Stimulated activated CD8-positive, alpha-beta memory T cell treated with anti-CD3 and anti-CD28 coated beads, Interleukin-12 subunit alpha, Interleukin-12 subunit beta, amount 100 ng/mL, for 4 hours (primary cell): ENCODE results near the gene FBXL3.
"Not testable (repeated sequence)": the region's sequence is repeated elsewhere in the genome, so short reads cannot be mapped to it uniquely, and the experiment has no call there.

ENCODE experiments used
- DNase-seq: peaks from one replicate; pipeline ENCODE4 v3.0.0-alpha.2; 2020; ENCODE audit warnings: low read depth

Gene FBXL3

DNA sequence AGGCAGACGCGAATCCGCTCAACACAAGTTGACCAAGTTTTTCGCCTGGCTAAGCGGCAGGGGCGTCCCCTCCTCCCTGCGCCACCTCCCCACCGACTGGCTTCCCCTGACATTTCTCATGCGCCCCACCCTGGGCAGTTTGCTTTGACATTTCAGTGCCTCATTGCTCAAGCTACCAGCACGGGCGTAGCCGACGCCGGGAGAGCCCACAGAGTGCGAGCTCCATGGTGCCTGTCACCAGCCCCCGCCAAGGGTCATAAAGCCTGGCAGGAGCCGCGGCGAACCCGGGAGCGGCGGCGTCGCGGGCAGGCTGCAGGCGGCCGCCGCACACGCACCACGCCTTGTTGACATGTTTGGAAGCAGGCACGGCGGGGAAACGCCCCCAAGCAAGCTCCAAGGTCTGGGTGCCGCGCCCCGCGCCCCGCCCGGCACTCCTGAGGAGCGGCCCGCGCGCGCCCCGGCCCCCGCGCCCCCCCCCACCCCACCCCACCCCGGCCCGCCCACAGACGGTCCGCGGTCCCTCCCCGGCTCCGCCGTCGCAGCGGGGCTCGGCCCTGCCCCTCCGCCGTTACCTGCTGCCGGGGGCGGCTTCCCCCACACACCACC lies 601 bp downstream of the FBXL3 start:
- peak; percentile 56 for DNase-seq

DNA sequence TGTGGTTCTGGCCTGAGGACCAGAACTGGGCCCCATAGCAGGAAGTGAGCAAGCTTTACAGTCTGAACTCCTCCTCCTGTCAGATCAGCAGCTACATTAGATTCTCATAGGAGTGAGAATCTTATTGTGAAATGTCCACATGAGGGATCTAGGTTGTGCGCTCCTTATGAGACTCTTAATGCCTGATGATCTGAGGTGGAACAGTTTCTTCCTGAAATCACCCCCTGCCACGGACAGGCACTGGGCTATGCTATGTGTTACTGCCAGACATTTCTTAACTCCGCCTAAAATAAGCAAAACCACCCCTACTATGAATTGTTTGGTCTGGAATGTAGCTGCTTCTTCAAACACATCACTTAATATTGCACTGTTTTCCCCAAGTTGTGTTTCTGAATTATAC lies 4.6 kb downstream of the FBXL3 start:
- DNase-seq = no peak

DNA sequence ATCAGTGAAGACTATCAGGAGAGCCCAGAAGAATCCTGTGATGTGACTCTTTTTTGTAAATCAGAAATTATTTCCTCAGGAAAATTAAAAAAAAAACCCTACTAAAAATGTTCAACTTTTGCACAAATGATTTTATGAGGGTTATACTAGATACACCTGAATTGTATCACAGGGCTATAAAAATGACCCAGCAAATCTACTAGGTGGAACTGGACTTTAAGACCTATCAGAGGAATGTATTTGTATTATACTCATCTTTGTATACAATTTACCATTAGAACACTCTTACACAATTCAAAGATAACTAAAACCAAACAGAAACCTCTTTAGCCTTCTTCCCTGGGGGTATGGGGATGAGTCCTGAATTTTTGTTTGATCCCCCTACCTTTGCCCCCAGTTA lies 7.2 kb downstream of the FBXL3 start:
- DNase-seq = no peak

DNA sequence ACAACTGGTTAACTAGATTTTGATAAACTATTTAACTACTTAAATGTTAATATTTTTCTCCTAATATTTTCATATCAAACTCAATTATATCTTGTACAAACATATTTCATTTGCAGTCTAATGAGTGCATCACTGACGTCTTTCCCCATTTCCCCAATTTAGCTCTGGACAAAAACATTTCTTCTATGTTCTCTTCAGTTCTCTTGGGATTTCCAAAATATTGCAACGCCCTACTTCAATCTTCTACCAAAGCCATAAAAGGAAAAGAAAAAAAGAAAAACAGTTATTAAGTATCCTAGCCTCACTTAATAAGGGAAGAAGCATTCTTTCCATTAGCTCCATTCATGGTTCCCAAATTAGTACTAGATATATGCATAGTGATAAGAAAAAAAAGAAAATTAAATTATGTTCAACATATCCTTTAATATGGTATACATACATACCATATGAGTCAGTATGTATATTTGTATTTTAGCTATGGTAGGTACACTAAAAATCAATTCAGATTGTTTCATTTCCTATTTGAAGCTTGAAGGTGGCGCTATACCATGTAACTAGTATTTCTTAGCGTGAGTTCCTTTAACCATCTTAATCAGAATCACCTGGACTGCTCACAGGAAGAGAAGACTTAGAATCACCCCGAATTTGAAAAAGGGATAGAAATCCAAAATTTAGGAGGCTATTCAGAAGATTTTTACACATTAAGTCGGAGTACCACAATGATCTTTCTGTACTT lies 9.9 kb downstream of the FBXL3 start:
- DNase-seq = no peak

DNA sequence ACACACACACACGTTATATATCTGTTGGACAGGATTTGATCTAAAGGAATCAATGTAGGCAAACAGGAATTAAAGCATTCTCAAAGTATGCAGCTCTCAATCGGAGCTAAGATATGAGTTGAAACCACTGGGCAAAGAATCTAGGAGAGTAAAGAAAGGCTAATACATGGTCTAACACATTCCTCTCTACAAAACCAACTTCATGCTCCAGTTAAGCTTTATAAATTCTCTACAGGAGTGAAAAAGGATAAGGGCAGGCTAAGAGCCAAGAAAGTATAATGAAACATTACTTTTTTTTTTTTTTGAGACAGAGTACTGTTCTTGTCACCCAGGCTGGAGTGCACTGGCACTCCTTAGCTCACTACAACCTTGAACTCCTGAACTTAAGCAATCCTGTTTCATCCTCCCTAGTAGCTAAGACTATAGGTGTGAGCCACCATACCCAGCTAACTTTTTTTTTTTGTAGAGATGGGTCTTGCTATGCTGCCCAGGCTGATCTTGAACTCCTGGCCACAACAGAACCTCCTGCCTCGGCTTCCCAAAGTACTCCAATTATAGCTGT lies 10.6 kb downstream of the FBXL3 start:
- no peak for DNase-seq

DNA sequence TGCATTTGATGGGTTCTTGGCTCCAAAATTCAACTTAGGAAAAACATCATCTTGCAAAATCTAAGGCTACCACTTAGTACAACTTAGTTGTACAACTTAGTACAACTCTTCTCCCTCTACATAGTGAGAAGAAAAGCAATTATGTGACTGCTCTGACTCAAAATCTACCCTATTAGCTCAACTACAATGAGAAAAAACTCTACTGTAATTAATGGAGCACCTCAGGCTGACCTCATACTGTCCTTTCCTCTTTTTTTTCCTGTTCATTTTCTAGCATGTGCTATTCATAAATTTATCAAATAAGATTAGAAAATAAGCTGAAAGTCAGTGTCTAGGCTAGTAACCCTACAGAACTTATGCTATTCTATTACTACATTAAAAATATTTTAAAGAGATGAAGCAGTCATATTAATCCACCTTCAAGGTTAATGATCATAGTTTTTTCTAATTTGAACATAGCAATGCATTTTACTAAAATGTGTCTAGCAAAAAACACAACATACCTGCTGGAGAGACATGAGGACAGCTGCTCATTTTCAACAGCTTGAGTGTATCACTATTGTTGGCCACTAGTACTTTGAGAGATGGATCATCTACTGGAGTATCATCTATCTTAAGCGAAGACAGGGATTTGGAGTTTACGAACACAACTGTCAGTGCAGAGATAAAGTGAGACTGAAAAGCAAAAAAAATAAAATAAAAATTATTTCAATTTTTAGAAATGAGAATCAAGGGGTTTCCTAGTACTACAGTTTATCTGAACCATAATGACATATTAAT lies 11.9 kb downstream of the FBXL3 start:
- no peak for DNase-seq

DNA sequence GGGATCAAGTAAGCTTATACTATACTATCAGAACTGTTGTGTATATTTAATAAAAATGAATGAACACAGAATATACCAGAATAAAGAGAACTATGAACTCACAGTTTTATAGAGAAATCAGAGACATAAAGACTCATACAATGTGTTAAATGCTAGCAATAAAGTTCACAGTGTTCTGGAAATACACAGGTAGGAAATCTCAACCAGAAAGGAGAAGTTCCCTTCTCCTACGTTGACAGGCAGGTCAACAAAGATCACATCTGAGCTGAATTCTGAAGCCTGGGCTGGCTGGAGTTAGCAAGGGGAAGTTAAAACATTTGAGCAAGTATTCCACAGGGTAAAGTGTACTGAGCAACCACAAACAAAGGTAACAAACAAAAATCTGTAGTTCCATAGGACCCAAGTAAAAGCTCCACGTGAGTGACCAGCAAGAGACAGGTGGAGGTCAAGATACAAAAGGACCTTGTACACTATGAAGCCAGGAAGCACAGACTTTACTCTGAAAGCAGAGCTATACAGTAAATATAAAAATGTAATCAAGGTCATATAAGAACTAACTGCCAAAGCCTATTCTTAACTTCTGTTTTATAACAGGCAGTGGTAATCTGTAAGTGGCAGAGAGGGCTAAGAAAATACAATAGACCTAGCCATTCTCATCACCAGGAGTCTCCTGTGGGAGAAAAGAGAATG lies 13.0 kb downstream of the FBXL3 start:
- DNase-seq = no peak

DNA sequence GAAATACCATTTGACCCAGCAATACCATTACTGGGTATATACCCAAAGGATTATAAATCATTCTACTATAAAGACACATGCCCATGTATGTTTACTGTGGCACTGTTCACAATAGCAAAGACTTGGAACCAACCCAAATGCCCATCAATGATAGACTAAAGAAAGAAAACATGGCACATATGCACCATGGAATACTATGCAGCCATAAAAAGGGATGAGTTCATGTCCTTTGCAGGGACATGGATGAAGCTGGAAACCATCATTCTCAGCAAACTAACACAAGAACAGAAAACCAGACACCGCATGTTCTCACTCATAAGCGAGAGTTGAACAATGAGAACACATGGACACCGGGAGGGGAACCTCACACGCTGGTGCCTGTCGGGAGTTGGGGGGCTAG lies 17.2 kb downstream of the FBXL3 start:
- not testable (repeated sequence) for DNase-seq

DNA sequence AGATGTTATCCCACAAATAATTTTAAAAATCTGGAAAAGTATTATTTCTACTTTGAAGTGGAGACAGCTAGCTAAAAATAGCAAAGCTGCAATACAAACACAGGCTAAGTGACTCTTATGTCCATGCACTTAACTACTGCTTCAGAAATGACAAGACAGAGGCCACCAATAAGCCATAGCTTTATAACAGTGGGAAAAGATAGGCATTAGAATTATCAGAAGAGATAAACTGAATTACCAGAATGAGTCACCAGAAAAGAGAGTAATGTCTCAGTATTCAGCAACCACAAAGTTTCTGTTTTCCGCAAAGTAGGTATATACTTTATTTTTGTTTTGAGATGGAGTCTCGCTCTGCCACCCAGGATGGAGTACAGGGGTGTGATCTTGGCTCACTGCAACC lies 17.9 kb downstream of the FBXL3 start:
- DNase-seq = no peak

DNA sequence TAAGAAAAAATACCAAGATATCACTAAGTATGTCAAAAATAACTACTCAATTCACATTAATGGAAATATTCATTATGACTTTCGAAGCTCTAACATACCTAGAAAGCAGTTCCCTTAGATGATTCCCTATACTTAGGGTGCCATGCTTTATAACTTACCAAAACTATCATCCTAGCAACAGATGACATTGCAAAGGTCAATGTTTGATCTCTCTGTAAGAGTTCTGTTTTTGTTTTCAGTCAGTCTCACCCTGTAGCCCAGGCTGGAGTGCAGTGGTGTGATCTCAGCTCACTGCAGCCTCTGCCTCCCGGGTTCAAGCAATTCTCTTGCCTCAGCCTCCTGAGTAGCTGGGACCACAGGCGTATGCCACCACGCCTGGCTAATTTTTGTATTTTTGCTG lies 18.6 kb downstream of the FBXL3 start:
- not testable (repeated sequence) for DNase-seq

DNA sequence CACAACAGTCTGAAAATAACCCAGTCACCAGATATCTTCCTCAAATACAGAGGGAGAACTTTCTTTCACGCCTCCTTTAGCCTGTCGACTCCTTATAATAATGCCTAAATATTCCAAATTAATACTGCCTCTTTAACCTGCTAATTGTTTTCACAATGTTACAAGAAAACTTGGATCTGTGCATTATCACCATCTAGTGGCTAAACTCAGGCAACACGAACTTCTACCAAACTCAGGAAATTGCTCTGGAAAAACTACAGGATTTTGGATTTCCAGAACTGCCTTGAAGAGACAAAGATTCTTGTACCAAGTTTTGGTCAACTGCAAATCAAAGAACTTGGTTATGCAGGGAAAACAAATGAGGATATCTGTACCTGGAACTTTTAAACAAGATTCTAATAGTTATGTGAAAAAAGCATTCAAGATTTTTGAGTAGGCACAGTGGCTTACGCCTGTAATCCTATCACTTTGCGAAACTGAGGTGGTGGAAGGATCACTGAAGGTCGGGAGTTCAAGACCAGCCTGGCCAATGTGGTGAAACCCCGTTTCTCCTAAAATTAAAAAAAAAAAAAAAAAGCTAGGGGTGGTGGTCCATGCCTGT lies 24.3 kb downstream of the FBXL3 start:
- DNase-seq = no peak

DNA sequence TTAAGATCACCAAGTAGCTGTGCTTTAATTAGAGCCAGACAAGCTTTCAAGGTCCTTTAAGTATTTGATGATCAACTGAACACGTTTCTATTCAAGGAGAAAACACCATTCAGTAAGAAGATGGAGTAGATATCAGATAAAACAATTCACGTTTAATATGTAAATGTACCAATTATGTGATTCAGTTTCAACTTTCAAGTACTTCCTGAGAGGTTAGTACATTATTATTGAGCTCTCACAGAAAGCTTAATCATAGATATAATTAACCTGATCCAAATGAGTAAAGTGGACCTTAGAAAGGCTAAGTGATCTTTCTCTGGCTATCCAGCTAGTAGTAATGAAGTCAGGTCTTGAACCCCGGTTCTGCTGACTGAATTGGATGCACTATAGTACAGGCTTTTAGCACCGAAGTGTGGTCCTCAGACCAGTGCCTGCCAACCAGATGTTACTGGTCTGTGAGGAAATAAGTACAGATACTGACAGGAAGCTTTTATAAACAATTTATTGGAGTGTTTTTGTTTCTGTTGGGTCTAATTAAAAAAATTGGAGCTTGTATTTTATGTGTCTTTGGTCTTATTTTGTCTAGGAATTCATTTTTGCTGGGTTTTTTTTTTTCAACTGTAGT lies 24.9 kb downstream of the FBXL3 start:
- DNase-seq = no peak

DNA sequence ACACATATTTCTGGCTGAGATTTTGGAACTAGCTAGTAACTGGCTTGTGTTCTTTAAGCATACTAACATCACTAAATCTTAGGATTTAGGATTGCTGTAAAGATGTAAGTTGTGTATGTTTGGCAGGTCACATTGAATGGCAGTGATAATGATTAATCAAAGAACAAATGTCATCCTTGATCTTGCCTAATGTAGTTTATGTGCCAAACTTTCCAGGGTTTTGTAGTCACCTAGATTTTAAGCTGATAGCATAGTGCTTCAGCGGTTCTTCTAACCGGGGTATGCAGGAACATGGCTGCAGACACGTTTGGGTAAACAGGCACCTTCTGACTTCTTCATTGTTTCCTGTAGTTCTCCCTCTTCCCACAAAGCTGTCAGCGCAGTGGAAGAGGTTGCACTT lies 25.4 kb downstream of the FBXL3 start:
- DNase-seq = no peak

DNA sequence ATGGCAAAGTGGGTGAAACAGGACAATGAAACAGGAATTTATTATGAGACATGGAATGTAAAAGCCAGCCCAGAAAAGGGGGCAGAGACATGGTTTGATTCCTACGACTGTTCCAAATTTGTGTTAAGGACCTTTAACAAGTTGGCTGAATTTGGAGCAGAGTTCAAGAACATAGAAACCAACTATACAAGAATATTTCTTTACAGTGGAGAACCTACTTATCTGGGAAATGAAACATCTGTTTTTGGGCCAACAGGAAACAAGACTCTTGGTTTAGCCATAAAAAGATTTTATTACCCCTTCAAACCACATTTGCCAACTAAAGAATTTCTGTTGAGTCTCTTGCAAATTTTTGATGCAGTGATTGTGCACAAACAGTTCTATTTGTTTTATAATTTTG lies 26.5 kb downstream of the FBXL3 start:
- DNase-seq = no peak

DNA sequence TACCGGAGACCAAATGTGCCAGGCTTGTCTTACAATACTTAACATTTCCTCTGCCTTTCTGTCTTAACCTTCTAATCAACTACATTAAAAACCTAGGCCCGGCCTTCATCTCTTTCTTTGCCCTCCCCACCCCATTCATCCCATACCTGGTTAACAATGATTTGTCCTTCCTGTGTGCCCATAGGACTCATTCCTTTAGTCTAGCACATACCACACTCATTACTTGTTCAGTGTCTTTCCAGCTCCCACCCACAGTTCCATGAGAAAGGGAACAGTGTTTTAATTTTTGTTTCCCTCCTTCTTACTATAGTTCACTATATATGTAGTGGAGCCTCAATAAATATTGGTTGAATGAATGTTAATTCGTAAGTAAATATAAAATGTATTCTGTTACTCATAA lies 32.7 kb downstream of the FBXL3 start:
- no peak for DNase-seq

DNA sequence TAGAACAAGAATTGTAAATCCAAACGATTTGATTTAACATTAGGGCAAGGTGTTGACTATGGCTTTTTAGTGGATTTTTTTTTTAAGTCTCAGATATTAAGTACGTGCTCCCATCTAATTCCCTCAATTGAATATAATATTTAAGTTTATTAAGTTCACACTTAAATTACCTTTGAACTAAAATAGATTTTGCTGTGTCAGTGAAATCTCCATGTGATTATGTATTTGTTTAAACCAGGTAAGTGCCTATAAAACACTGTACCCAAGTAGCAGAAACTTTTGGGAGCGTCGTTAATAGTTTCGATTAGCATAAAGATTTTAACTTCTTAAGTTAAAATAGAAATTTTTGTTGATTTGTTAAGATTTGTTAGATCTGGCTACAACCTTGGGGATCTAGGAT lies 33.5 kb downstream of the FBXL3 start:
- no peak for DNase-seq

DNA sequence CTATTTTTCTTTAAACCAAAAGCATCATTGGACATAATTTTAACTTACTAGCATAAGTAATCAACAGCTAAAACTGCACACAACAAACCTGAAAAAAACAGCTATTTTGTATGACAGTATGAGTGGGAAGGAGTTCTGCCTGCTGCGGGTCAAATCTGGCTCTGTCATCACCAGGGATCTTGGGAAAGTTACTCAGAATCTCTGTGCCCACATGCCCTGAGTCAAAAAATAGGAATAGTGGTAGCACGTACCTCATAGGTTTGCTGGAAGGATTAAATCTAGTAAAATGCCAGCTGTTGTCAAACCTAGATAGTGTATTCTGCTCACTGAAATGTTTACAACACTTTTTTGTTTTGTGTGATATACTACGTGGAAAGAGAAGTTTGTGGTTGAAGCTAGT lies 33.9 kb downstream of the FBXL3 start:
- no peak for DNase-seq

DNA sequence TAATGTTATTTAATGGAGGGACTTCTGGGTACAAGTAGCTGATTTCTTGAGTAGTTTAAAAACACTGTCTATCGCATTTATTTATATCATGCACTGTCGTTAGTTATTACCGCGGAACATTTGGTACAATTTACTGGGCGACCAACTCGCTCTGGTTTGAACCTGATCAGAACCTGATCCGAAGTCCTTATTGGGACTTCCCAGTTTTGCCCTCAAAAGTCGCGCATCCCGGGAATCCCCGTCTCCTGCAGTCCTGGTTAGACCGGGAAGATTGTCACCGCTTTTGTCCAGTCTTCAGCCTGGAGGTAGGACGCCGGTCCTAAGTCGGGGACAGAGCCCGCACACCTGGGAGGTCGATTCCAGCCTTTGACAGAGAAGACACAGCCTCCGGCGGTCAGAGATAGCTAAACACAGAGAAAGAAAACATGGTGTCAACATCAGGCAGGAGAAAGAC lies 34.4 kb downstream of the FBXL3 start:
- DNase-seq = no peak

DNA sequence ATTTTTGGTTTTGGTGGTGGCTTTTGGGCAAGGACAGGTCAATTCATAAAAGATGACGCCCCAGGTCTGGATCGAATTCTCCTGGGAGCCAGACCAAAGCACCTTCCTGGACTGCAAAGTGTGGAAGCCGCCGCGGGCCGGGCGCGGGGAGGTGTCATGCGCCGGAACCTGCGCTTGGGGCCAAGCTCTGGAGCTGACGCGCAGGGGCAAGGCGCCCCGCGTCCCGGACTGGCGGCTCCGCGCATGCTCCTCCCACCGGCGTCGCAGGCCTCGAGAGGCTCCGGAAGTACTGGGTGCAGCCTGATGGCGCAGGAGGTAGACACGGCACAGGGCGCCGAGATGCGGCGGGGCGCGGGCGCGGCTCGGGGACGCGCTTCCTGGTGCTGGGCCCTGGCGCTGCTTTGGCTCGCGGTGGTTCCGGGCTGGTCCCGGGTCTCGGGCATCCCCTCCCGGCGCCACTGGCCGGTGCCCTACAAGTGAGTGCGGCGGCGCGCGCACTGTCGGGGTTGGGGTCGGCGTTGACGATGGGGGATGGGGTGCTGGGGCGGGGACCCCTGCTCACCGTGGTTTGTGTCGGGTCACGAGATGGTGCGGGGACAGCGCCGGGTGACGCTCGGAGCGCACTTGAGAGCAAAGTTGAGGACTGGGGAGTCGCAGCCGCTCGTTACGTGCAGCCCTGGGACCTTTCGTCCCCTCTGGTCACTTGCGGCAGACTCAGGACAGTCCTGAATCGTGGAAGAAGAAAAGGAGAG lies 35.0 kb downstream of the FBXL3 start, which contains the start of gene CLN5:
TSS of gene CLN5 (plus strand) at position 286 of the 752 bp plus-strand sequence. CDS start at position 304, 18 bp downstream.
- peak; percentile 86 for DNase-seq

DNA sequence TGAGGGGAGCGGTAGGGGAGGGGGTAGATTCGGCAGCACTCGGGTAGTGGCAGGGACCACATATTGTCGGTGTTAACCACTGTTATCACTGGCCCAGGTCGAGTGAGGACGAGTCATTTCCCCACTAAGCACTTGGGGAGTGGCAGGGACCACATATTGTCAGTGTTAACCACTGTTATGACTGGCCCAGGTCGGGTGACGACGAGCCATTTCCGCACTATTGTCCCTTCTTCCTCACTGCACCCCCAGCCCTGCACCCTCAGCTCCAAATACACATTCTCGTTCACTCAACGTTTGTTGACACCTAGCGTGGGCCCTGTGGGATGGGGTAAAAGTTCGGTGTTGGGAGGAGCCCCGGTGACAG lies 35.5 kb downstream of the FBXL3 start:
- peak; percentile 58 for DNase-seq

DNA sequence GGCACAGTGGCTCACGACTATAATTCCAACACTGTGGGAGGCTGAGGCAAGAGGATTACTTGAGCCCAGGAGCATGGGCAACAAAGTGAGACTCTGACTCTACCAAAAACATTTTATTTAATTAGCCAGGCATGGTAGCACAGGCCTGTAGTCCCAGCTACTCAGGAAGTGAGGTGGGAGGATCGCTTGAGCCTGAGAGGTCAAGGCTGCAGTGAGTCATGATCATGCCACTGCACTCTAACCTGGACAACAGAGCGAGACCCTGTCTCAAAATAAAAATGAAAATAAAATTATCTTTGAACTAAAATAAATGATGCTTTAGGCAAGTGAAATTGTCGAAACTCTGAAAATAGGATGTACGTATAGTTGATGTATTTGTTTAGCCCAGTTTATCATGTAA lies 43.3 kb downstream of the FBXL3 start:
- DNase-seq = no peak
